Stimulated activated CD8-positive, alpha-beta memory T cell treated with anti-CD3 and anti-CD28 coated beads, Interleukin-7, amount 100 ng/mL, for 24 hours (primary cell): ENCODE results near the gene TBC1D12.

ENCODE experiments used
- DNase-seq: peaks from one replicate; pipeline ENCODE4 v3.0.0-alpha.2; 2020; ENCODE audit warnings: low read depth

TBC1D12 gene

GRCh38 chr10:94407668-94408067 is 5.3 kb downstream of the TBC1D12 start:
- no peak for DNase-seq

- DNase-seq = no peak
Observed at GRCh38 chr10:94409021-94409657, 6.8 kb downstream of the TBC1D12 start.

- DNase-seq = no peak
Observed at GRCh38 chr10:94411304-94411703, 9.0 kb downstream of the TBC1D12 start.

- no peak for DNase-seq
Observed at GRCh38 chr10:94412449-94412848, 10.1 kb downstream of the TBC1D12 start.

GRCh38 chr10:94413361-94413760 is 11.0 kb downstream of the TBC1D12 start:
- no peak for DNase-seq

GRCh38 chr10:94416896-94417295 is 14.6 kb downstream of the TBC1D12 start:
- no peak for DNase-seq

- no peak for DNase-seq
Observed at GRCh38 chr10:94417321-94417720, 15.0 kb downstream of the TBC1D12 start.

- no peak for DNase-seq
Observed at GRCh38 chr10:94420516-94420915, 18.2 kb downstream of the TBC1D12 start.

- DNase-seq = no peak
Observed at GRCh38 chr10:94420998-94421528, 18.7 kb downstream of the TBC1D12 start.

GRCh38 chr10:94423627-94424026 is 21.3 kb downstream of the TBC1D12 start:
- no peak for DNase-seq

GRCh38 chr10:94424714-94425337 is 22.5 kb downstream of the TBC1D12 start:
- no peak for DNase-seq

GRCh38 chr10:94425942-94426341 is 23.6 kb downstream of the TBC1D12 start:
- DNase-seq = no peak

GRCh38 chr10:94427166-94427565 is 24.8 kb downstream of the TBC1D12 start:
- no peak for DNase-seq

- DNase-seq = no peak
Observed at GRCh38 chr10:94428766-94429707, 26.7 kb downstream of the TBC1D12 start.

- no peak for DNase-seq
Observed at GRCh38 chr10:94430701-94431100, 28.4 kb downstream of the TBC1D12 start.

GRCh38 chr10:94432443-94432842 is 30.1 kb downstream of the TBC1D12 start:
- DNase-seq = no peak

GRCh38 chr10:94439275-94439861 is 37.0 kb downstream of the TBC1D12 start:
- no peak for DNase-seq

GRCh38 chr10:94440096-94440495 is 37.8 kb downstream of the TBC1D12 start:
- no peak for DNase-seq

GRCh38 chr10:94443047-94443446 is 40.7 kb downstream of the TBC1D12 start:
- DNase-seq = no peak

GRCh38 chr10:94443549-94443948 is 41.2 kb downstream of the TBC1D12 start:
- no peak for DNase-seq

GRCh38 chr10:94450782-94451181 is 48.4 kb downstream of the TBC1D12 start:
- no peak for DNase-seq

GRCh38 chr10:94451883-94452519 is 49.7 kb downstream of the TBC1D12 start:
- DNase-seq = no peak
